Liver (tissue), 9 donors: ENCODE results near the gene SCML1. TPM values are rescaled to one million over a fixed set of nuclear protein-coding genes. Genes with fewer than 3 reads are reported as not detected.

Experiments
- DNase-seq: peaks from one replicate; pipeline ENCODE4 v3.0.0-alpha.2; 2017; ENCODE audit warnings: low spot score
- H3K27ac ChIP-seq, 2 donors: one replicate each; pipeline ENCODE4 v1.7.0; 2013; ENCODE audit warnings: inconsistent platforms in 2 of 2, low read length in 2 of 2, control low read depth in 1 of 2, low read depth in 1 of 2, mild to moderate bottlenecking in 1 of 2
- H3K27me3 ChIP-seq, 4 donors: one replicate each; pipeline versions ENCODE4 v1.6.1 to v1.7.0; 2013; ENCODE audit warnings: low read length in 3 of 4, inconsistent platforms in 1 of 4, mild to moderate bottlenecking in 1 of 4, moderate library complexity in 1 of 4; ENCODE audit not compliant: control insufficient read depth in 4 of 4, insufficient read depth in 4 of 4
- H3K36me3 ChIP-seq, 4 donors: one replicate each; pipeline versions ENCODE4 v1.6.1 to v1.7.0; 2013; ENCODE audit warnings: low read length in 3 of 4, mild to moderate bottlenecking in 3 of 4, low read depth in 1 of 4, moderate library complexity in 1 of 4; ENCODE audit not compliant: control insufficient read depth in 4 of 4, insufficient read depth in 3 of 4
- H3K4me1 ChIP-seq, 4 donors: one replicate each; pipeline versions ENCODE4 v1.6.1 to v1.7.0; 2013; ENCODE audit warnings: low read length in 3 of 4, mild to moderate bottlenecking in 3 of 4, moderate library complexity in 1 of 4; ENCODE audit not compliant: control insufficient read depth in 4 of 4, insufficient read depth in 4 of 4
- H3K4me3 ChIP-seq, 3 donors: one replicate each; pipeline versions ENCODE4 v1.6.1 to v1.7.0; 2013; ENCODE audit warnings: low read length in 3 of 3, control low read depth in 1 of 3, low read depth in 1 of 3, mild to moderate bottlenecking in 1 of 3
- H3K9ac ChIP-seq, 2 donors: one replicate each; pipeline ENCODE4 v1.7.0; 2013; ENCODE audit warnings: low read length in 2 of 2, mild to moderate bottlenecking in 2 of 2, moderate library complexity in 2 of 2, control low read depth in 1 of 2, low read depth in 1 of 2
- H3K9me3 ChIP-seq, 4 donors: one replicate each; pipeline versions ENCODE4 v1.6.1 to v1.7.0; 2013; ENCODE audit warnings: low read length in 3 of 4; ENCODE audit not compliant: control insufficient read depth in 4 of 4
- CTCF ChIP-seq: fragments of 150-350 bp; IDR thresholded peaks from 2 replicates; pipeline ENCODE4 v1.5.1; 2017; ENCODE audit warnings: improper control_type of control experiment, low read depth, low read length; ENCODE audit not compliant: missing input control
- EGR1 ChIP-seq, 2 donors: IDR thresholded peaks; 2 replicates each; pipeline ENCODE4 v1.6.1; 2016 to 2018; ENCODE audit warnings: antibody characterized with exemption in 2 of 2, low read depth in 2 of 2
- FOXA1 ChIP-seq: IDR thresholded peaks from 2 replicates; pipeline ENCODE4 v1.6.1; 2016; ENCODE audit warnings: antibody characterized with exemption
- FOXA2 ChIP-seq: IDR thresholded peaks from 2 replicates; pipeline ENCODE4 v1.6.1; 2016; ENCODE audit warnings: antibody characterized with exemption
- HNF4A ChIP-seq, 2 donors: conservative IDR thresholded peaks; 2 replicates each; pipeline ENCODE4 v1.6.1; 2016; ENCODE audit warnings: antibody characterized with exemption in 2 of 2, mild to moderate bottlenecking in 2 of 2
- HNF4G ChIP-seq: IDR thresholded peaks from 2 replicates; pipeline ENCODE4 v1.6.1; 2016; ENCODE audit warnings: antibody characterized with exemption
- JUND ChIP-seq, 2 donors: IDR thresholded peaks; 2 replicates each; pipeline ENCODE4 v1.6.1; 2016; ENCODE audit warnings: antibody characterized with exemption in 2 of 2
- MAX ChIP-seq: IDR thresholded peaks from 2 replicates; pipeline ENCODE4 v1.6.1; 2016; ENCODE audit warnings: antibody characterized with exemption
- NR2F2 ChIP-seq: IDR thresholded peaks from 2 replicates; pipeline ENCODE4 v1.6.1; 2016; ENCODE audit warnings: antibody characterized with exemption
- RAD21 ChIP-seq, 2 donors: IDR thresholded peaks; 2 replicates each; pipeline ENCODE4 v1.6.1; 2016; ENCODE audit warnings: antibody characterized with exemption in 2 of 2, mild to moderate bottlenecking in 2 of 2
- REST ChIP-seq: IDR thresholded peaks from 2 replicates; pipeline ENCODE4 v1.6.1; 2016; ENCODE audit warnings: antibody characterized with exemption, mild to moderate bottlenecking
- RXRA ChIP-seq, 2 donors: IDR thresholded peaks; 2 replicates each; pipeline ENCODE4 v1.6.1; 2017 to 2018; ENCODE audit warnings: antibody characterized with exemption in 2 of 2, mild to moderate bottlenecking in 1 of 2
- SP1 ChIP-seq: IDR thresholded peaks from 2 replicates; pipeline ENCODE4 v1.6.1; 2018; ENCODE audit warnings: antibody characterized with exemption, mild to moderate bottlenecking
- TAF1 ChIP-seq: conservative IDR thresholded peaks from 2 replicates; pipeline ENCODE4 v1.6.1; 2016; ENCODE audit warnings: antibody characterized with exemption, mild to moderate bottlenecking
- YY1 ChIP-seq: IDR thresholded peaks from 2 replicates; pipeline ENCODE4 v1.6.1; 2016; ENCODE audit warnings: antibody characterized with exemption, mild to moderate bottlenecking
- ZBTB33 ChIP-seq: IDR thresholded peaks from 2 replicates; pipeline ENCODE4 v1.6.1; 2016; ENCODE audit warnings: antibody characterized with exemption
- WGBS: extraction: QIAGEN DNeasy Blood & Tissue Kit; methylation state at CpG from one replicate; pipeline ENCODE4 v1.1.7; 2013; 5-methylcytosine and 5-hydroxymethylcytosine counted together
- polyA plus RNA-seq, 2 donors: library from polyadenylated mRNA; stranded (reverse) in 1 of 2; unstranded in 1 of 2; fragments of 200-250 nt in 1 of 2; fragments of >200 nt in 1 of 2; fragmentation: Nextera tagmentation in 1 of 2; extraction: Ambion mirVana in 1 of 2; gene quantifications; one replicate each; pipeline versions ENCODE4 v1.2.1 to v1.2.3, GENCODE V29; 2013 to 2015
- total RNA-seq, 2 donors: library from RNA; depleted of rRNA; stranded (reverse); fragments of >200 nt; gene quantifications; one replicate each; pipeline ENCODE4 v1.2.3, GENCODE V29; 2014
- TF ChIP-seq, protein P1 (sequence below): IDR thresholded peaks from 2 replicates; pipeline ENCODE4 v1.6.1; 2016; ENCODE audit warnings: antibody characterized with exemption
- donor health status: healthy.
- donor health status: healthy.
- donor health status: healthy.
- donor health status: healthy.
- donor health status: healthy.

Gene SCML1
- total and polyA plus RNA-seq, 4 donors = 7.9 to 17.9 (median 14.9) TPM

DNA sequence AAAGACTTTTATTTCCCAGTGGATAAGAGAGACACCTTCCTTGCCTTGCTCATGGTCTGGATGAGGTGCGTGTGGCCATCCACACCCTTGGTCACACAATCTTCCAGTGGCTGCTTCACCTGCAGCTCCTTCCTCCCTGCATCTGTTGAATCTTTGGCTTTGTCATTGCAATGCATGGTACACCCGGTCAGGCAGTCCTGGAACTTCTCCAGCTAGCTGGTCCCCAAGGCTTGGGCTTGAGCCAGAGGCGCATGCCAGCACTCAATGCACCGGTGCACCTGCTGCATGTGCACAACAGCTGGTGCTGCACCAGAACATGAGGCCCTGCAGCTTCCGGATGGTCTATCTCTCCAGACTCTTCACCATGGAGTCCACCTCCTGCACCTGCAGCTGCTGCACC, 31.7 kb downstream of the SCML1 start (continued):
- no peak for TF ChIP-seq MAX
- no peak for TF ChIP-seq EGR1 (IDR thresholded peaks at IDR 0.05; ENCODE audit: low read depth in 2 of 2)

DNA sequence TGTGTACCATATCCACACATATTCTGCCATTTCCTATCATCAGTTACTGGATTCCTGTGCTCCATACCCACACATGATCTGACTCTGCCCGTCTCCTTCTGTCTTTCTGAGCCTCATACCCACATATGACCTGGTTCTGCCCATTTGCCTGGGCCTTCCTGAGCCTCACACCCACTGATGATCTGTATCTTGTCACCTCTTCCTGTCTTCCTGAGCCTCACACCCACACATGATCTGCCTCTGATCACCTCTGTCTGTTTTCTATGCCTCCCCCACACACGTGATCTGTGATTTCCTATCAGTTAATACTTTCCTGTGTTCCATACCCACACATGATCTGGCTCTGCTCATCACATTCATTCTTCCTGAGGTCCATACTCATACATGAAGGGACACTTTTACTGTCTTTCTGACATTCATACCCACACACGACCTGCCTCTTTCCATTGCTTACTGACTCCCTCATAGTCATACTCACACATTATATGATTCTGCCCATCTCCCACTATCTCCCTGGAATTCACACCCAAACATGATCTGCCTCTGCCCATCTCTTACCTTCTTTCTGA, 32.5 kb downstream of the SCML1 start:
- Histone ChIP-seq H3K4me3 (no peak overlapping the region), H3K9me3 (no peaks in the 10 kb centered on the region), H3K4me1 (no peaks in the 10 kb centered on the region), H3K9ac (no peak overlapping the region), H3K27me3 (peaks cover 0 to 2% (median 0%) of the 10 kb centered on the region in 4 donors), H3K36me3 (no peaks in the 10 kb centered on the region), H3K27ac (no peak overlapping the region)
- TF ChIP-seq TAF1 = no peak
- TF ChIP-seq REST = no peak
- no peak for TF ChIP-seq YY1
- no peak for TF ChIP-seq MAX
- no peak for TF ChIP-seq FOXA1
- TF ChIP-seq RAD21 (IDR thresholded peaks at IDR 0.05) = no peak
- no peak for TF ChIP-seq RXRA (IDR thresholded peaks at IDR 0.05)
- no peak for TF ChIP-seq JUND (IDR thresholded peaks at IDR 0.05)
- no peak for TF ChIP-seq HNF4G
- TF ChIP-seq SP1 = no peak
- no peak for TF ChIP-seq NR2F2
- TF ChIP-seq ZBTB33 = no peak
- no peak for TF ChIP-seq FOXA2
- DNase-seq = no peak
- 68% methylated on average over 3 of the region's 3 CpGs for WGBS

DNA sequence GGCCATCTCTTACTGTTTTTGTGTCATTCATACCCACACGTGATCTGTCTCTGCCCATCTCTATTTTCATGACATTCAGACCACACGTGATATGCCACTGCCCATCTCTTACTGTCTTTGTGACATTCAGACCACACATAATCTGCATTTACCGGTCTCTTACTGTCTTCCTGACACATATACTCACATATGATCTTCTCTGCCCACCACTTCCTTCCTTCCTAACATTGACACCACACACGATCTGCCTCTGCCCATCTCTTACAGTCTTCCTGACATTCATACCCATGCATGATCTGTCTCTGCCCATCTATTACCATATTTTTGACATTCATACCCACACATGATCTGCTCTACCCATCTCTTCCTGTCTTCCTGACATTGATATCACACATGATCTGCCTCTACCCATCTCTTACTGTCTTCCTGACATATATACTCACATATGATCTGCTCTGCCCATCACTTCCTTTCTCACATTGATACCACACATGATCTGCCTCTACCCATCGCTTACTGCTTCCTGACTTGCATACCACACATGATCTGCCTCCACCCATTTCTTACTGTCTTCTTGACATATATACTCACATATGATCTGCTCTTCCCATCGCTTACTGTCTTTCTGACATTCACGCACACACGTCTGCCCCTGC, 36.1 kb downstream of the SCML1 start:
- Histone ChIP-seq H3K9me3 (peaks cover 0 to 2% (median 0%) of the 10 kb centered on the region in 4 donors), H3K36me3 (no peaks in the 10 kb centered on the region), H3K27ac (no peak overlapping the region), H3K27me3 (peaks cover 0 to 2% (median 0%) of the 10 kb centered on the region in 4 donors), H3K4me3 (no peak overlapping the region), H3K4me1 (no peaks in the 10 kb centered on the region), H3K9ac (no peak overlapping the region)
- DNase-seq = no peak
- 76% methylated on average over 8 of the region's 8 CpGs for WGBS
- TF ChIP-seq FOXA2 (no peak), HNF4A (conservative IDR thresholded peaks at IDR 0.05) (no peak), YY1 (no peak), RAD21 (IDR thresholded peaks at IDR 0.05) (no peak), TAF1 (no peak), RXRA (IDR thresholded peaks at IDR 0.05) (no peak), NR2F2 (no peak), FOXA1 (no peak), CTCF (no peak), SP1 (no peak), REST (no peak), EGR1 (IDR thresholded peaks at IDR 0.05; ENCODE audit: low read depth in 2 of 2) (no peak), HNF4G (no peak)
- TF ChIP-seq, protein P1, sequence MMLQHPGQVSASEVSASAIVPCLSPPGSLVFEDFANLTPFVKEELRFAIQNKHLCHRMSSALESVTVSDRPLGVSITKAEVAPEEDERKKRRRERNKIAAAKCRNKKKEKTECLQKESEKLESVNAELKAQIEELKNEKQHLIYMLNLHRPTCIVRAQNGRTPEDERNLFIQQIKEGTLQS = no peak
